GM21367 (cell line): ENCODE results near the gene MLC1.

Source experiments
- ATAC-seq: cut with Tn5 transposase; IDR thresholded peaks from one replicate; pipeline ENCODE4 v1.9.1; 2021; ENCODE audit not compliant: unreplicated experiment

The MLC1 gene

DNA sequence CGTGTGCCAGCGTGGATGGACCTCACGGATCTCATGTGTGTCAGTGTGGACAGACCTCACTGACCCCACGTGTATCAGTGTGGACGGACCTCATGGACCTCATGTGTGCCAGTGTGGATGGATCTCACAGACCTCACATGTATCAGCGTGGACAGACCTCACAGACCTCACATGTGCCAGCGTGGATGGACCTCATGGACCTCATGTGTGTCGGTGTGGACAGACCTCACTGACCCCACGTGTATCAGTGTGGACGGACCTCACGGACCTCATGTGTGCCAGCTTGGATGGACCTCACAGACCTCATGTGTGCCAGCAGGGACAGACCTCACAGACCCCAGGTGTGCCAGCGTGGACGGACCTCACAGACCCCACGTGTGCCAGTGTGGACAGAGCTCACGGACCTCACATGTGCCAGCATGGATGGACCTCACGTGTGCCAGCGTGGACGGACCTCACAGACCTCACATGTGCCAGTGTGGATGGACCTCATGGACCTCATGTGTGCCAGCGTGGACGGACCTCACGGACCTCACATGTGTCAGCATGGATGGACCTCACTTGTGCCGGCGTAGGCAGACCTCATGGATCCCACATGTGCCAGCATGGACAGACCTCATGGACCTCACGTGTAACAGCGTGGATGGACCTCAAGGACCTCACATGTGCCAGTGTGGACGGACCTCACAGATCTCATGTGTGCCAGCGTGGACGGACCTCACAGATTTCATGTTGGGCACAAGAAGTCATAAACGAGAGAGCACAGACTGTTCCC is 45.4 kb downstream of the MLC1 start:
- no peak for ATAC-seq

- no peak for ATAC-seq
These were observed 49.1 kb downstream of the MLC1 start for GRCh38 chr22:50035976-50036724.

DNA sequence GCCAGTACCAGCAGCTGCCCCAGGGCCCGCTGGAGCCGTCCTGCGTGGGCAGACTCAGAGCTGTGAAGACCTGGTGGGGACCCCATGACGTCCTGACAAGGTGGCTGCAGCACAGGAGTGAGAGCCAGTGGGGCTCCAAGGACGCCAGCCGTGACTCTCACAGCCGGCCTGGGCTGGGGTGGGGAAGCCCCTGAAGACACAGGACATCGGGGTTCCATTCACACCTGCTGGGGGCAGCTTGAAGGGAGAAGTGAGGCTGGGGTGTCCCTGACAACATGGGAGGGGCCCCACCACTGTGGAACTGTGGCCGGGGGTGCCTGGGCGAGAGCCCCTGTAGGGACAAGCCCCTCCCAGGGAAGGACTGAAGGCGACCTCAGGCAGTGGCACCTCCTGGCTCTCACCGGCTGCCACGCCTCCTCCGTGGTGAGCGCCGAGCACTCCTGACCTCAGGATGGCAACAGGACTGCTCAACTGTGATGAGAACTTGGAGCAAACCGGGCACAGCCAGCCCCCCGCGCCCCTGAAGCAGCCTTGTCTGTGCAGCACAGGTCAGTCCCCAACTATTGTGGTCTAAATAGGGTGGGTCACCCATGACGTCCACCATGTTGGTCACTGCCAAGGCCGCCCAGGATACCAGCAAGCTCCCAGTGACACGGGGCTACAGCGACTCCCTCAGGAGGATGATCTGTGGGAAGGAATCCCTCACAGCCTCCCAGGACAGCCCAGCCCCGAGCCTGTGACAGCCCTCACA is 49.9 kb downstream of the MLC1 start:
- ATAC-seq, result no peak

DNA sequence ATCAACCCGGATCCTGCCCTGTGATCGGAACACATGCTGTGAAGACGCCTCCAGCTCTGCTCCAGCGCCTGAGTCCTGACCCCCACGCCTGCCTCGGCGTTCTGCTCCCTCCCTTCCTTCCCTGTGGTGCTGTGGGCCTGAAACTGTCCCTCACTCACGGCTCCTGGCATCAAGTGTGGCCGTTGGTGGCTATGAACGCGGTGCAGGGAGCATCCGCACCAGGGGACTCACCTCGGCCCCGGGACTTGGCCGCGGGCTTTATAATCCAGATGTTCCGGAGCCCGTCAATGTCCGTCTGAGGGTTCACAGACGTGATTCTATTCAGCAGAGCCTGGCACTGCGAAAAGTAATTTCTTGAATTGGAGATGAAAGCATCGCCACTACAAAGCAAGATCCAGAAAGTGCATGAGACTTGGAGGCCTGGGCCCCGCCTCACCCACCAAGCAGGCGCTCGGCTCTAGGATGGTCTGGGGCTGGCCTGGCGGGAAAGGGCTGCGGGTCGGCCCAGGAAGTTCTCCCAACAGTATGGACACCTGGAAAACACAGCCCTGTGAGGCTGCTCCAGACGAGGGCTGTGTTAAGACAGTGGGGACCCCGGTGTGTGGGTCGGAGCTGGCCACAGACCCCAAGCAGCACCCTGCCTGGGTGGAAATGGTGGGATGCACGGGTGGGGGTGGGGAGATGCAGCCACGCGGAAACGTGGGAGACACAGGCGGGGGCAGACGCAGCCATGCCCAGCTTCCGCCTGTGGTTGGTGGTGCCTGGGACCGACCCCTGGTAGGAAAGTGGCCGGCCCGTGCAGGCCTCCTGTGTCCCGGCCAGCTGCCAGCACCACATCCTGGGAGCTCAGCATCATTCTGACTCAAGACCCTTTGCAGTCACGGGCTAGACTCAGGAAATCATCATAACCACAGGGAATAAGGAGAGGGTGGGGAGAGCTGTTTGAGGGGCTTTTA is 50.8 kb downstream of the MLC1 start:
- ATAC-seq, result no peak

DNA sequence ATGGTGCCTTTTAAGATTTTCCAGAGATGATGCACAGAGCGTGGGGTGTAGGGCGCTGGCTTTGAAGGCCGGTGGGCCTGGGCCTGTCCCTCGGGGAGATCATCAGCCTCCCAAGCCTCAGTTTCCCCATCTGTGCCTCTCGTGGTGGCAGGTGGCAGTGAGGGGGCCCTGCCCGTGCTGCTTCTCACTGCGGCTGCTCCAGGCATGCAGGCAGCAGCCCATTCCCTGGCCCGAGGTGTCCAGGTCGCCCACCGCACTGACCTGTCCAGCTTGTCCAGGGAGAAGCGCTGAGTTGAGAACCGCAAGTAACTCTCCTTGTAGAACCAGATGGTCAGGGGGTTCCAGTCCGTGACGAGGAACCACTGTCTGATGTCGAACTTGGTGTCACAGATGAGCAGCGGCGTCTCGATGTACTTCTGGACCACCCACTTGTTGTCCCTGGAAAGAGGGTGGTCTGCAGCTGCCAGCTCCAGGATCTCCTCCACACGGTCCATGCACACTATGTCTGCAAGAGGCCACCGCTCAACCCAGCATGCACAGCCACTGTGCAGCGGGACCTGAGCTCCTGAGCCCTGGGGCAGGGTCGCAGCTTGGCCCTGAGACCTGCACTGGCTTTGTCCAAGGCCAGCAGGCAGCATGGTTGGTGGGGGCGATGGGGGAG is 52.2 kb downstream of the MLC1 start:
- ATAC-seq, result no peak

DNA sequence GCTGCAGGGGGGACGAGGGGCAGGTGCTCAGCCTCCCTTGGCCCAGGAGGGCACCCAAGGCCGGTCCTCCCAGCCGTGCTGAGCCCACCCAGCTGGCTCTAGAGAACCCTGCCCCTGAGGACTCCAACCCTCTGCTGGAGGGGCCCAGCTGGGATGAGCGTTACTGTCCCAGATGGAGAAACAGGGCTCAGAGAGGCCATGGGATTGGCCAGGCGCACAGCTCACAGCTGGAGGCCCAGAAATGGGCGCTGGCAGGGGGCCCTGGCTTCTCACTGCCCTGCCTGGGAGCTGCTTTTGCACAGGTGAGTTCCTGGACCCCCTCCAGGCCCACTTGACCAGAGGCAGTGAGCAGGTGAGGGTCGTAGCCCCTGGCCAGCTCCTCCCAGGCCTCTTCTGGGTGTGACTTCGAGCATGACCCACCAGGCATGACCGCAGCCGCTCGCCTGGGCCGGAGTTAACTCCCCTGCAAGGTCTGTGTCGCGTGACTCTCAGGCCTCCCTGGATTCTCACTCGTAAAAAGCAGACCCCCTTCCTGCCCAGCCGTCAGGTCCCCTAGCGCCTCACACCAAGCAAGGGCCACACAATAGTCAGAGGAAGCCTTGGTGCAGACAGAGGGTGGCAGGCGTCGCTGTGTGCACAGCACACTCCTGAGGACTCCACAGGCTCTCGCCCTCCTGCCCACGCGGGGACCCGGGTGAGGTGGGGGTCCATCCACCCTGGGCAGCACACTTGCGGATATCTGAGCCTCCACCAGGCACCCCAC is 52.9 kb downstream of the MLC1 start:
- ATAC-seq, result no peak

DNA sequence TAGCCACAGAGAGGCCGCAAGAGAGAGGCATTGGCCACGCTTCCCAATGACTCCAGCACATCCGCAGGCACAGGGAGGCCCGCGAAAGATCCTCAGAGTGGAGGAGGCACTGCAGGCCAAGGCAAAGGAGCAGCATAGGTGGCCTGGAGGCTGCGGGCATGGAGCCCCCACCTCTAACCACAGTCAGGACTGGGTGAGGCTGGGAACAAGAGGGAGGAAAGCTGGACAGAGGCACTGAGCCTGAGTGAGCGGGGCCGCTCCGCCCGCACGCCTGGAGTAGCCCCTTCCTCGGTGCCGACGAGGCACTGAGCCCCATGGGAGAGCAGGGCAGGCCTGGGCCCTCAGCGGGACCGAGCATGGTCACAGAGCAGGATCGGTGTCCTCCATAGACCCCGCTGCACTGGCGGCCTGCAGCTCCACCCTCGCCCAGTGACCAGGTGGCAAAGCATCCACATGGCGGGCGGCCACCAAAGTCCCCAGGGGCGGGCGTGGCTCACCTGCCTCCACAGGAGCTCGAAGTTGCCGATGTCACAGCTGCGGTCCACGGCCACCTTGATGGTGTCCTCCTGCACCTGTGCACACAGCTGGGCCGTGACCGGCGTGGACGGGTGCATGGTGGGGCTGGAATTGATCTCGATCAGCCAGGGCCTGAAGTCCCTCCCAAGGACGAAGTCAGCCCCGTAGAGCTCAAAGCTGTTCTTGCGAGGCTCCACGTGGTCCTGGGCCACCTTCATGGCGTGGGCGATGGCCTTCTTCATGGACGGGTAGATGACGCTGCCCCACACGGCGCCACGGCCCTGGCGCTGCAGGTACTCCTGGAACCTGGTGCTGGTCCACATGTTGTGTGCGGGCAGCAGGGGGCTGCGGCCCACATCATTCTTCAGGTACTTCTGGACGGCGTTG is 53.8 kb downstream of the MLC1 start:
- no peak for ATAC-seq

DNA sequence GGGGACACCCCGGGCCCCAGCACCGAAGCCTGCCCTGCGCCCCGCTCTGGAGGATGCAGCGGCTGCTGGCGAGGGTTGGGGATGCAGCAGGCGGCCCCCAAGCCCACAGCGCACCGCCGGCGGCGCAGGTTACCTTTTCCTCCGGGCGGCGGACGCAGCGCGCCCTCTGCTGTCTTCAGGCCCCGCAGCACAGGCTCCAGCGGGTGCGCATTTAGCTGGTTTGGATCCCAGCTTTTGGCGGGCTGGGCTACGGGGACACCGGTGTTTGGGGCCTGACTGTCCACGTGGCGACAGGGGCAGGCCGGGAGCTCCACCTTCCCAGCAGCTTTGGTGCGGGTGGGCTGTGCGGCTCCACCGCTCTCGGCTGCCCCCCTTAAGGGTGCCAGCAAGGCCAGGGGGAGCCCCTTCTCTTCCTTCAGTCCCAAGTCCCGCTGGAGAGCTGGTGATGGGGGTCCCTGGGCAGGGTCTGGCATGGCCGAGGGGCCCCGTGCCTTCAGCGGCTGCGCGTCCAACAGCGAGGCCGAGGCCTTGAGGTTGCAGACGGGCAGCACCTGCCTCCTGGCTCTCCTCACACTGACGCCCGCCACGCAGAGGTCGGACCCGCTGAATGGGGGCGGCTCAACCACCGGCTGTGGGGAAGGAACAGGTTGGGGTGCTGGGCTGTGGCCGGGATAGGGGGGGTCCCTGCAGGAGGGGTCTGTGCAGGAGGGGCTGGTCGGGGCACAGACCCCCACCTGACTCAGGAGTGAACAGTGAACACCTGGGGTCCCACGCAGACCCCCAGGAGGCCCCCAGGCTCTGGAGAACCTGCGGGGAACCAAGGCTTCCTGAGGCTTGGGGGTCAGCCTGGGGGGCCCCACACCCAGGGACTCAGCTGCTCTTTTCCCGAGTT is 54.7 kb downstream of the MLC1 start:
- no peak for ATAC-seq

DNA sequence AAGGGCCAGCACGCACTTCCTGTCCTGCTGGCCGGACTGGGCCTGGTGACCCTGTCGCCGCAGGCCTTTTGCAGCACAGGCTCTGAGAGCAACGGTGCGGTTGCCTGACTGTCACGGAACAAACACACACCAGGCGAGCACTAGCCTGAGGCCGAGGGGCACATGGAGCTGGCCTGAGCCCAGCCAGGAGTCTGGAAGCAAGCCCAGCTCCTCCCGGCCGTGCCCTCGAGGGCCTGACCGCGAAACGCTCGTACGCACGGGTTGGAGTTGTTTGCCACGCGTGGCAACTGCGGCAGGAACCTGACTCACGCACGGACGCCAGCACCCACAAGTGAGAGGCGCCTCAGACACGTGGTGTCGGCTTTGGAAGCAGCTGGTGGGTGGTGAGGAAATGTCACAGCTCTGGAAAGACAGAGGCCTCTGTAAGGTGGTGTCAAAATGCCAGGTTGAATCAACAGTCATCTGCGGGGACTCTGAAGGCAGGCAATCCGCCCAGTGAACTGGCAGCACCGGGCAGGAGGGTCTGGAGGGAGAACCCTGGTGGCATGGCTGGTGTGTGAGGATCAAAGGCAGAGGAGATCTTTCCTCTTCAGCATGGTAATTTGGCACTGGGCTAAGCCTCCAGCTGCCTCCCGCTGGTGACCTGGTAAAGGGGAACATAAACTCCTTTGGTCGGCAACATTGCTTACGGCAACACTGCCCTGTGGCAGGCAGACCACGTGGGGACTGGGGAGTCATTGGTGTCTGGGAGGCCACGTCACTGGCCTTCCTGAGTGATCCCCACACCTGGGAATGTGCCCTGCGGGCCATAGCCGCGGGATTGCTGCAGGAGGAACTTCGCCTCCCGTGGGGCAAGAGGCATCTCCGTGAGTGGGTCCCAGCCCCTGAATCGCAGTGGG is 57.3 kb downstream of the MLC1 start:
- ATAC-seq, result no peak

DNA sequence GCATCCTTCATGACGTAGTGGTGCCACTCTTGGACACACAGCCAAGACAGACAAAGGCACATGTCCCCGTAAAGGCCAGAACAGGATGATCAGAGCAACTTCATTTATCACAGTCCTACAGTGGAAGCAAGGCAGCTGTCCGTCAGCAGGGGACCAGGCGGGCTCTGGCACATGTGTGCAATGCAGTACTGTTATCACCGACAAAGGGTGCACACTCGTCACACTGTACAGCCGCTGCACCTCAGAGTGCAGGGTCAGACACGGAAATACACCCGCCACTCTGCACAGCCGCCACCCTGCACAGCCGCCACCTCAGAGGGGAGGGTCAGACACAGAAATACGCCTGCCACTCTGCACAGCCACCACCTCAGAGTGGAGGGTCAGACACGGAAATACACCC is 59.2 kb downstream of the MLC1 start:
- ATAC-seq, result no peak

GRCh38 chr22:50022171-50022819 is 62.9 kb downstream of the MLC1 start:
- ATAC-seq, result no peak

DNA sequence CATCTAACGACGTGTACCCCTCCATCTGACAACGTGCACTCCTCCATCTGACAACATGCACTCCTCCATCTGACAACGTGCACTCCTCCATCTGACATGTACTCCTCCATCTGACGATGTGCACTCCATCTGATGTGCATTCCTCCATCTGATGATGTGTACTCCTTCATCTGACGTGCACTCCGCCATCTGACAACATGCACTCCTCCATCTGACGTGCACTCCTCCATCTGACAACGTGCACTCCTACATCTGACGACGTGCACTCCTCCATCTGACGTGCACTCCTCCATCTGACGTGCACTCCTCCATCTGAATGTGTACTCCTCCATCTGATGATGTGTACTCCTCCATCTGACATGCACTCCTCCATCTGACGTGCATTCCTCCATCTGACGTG is 64.6 kb downstream of the MLC1 start:
- no peak for ATAC-seq

- ATAC-seq, result no peak
These were observed 65.9 kb downstream of the MLC1 start for GRCh38 chr22:50019316-50019715.

- ATAC-seq, result no peak
These were observed 66.5 kb downstream of the MLC1 start for GRCh38 chr22:50018608-50019285.

DNA sequence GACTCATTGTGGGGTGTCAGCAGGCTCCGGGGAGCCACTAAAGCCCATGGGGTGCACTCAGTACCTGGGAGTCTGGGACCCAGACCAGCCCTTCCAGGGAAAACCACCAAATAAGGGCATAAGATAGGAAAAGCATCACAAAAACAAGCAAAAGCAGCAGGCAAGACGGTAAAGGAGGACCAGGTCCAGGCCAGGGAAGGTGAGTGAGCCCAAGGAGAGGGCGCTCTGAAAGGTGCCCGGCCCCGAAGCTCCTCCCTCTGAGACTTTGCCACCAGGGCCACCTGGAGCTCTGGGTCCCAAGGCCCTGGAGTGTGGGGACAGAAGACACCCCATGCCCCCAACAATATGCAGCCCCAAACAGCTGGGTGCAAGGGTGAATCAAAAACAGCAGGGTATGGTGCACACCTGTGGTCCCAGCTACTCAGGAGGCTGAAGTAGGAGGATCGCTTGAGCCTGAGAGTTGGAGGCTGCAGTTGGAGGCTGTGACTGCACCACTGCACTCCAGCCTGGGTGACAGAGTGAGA is 67.5 kb downstream of the MLC1 start:
- ATAC-seq, result no peak
